HUES64 (cell line): ENCODE results near the gene CNDP2.
A peak's percentile ranks its signal among the peaks of the same experiment; 100 is the strongest.

Experiments
- H3K27ac ChIP-seq: 2 replicates; pipeline ENCODE4 v1.7.0; 2013; ENCODE audit warnings: low read depth, low read length, inconsistent platforms
- H3K27me3 ChIP-seq: 2 replicates; pipeline ENCODE4 v1.6.1; 2013; ENCODE audit warnings: mild to moderate bottlenecking, low read length; ENCODE audit not compliant: insufficient read depth
- H3K36me3 ChIP-seq: 2 replicates; pipeline ENCODE4 v1.6.1; 2013; ENCODE audit warnings: mild to moderate bottlenecking, low read length; ENCODE audit not compliant: insufficient read depth
- H3K4me1 ChIP-seq: 2 replicates; pipeline ENCODE4 v1.6.1; 2013; ENCODE audit warnings: mild to moderate bottlenecking, low read length, moderate library complexity; ENCODE audit not compliant: insufficient read depth
- H3K4me3 ChIP-seq: 2 replicates; pipeline ENCODE4 v1.5.1; 2013; ENCODE audit warnings: mild to moderate bottlenecking, low read length, moderate library complexity
- H3K9ac ChIP-seq: 2 replicates; pipeline ENCODE4 v1.6.1; 2013; ENCODE audit warnings: mild to moderate bottlenecking, low read depth, low read length
- H3K9me3 ChIP-seq: 2 replicates; pipeline ENCODE4 v1.6.1; 2013; ENCODE audit warnings: low read depth, low read length; ENCODE audit not compliant: insufficient read depth
- WGBS: fragments of 150-250, 120-280 bp; methylation state at CpG from one replicate; pipeline ENCODE4 v1.1.7; 2013; ENCODE audit warnings: missing lambda C conversion rate; 5-methylcytosine and 5-hydroxymethylcytosine counted together

CNDP2 gene

GRCh38 chr18:74501386-74501785 lies 5.2 kb downstream of the CNDP2 start:
- Histone ChIP-seq H3K27me3 (no peaks in the 10 kb centered on the region), H3K36me3 (peaks cover 70% of the 10 kb centered on the region), H3K27ac (no peak overlapping the region; the same call in 1 of the 2 replicates), H3K9ac (no peak overlapping the region), H3K4me1 (peaks cover 25% of the 10 kb centered on the region), H3K9me3 (no peaks in the 10 kb centered on the region), H3K4me3 (no peak overlapping the region)
- WGBS: 90% methylated on average over 4 of the region's 4 CpGs

GRCh38 chr18:74503137-74503536 lies 7.0 kb downstream of the CNDP2 start:
- no peak overlapping the region for H3K9ac ChIP-seq
- no peak overlapping the region for H3K4me3 ChIP-seq
- peaks cover 19% of the 10 kb centered on the region; the same call in 1 of the 2 replicates for H3K4me1 ChIP-seq
- H3K9me3 ChIP-seq: no peaks in the 10 kb centered on the region
- WGBS: 97% methylated on average over 4 of the region's 4 CpGs
- no peaks in the 10 kb centered on the region for H3K27me3 ChIP-seq
- H3K27ac ChIP-seq: no peak overlapping the region
- peaks cover 86% of the 10 kb centered on the region for H3K36me3 ChIP-seq

GRCh38 chr18:74505776-74506175 lies 9.6 kb downstream of the CNDP2 start:
- Histone ChIP-seq H3K4me1 (no peaks in the 10 kb centered on the region), H3K36me3 (peaks cover 94% of the 10 kb centered on the region), H3K9me3 (no peaks in the 10 kb centered on the region), H3K9ac (peak overlapping the region; percentile 14; the same call in 1 of the 2 replicates), H3K4me3 (no peak overlapping the region), H3K27ac (no peak overlapping the region), H3K27me3 (no peaks in the 10 kb centered on the region)
- WGBS: 95% methylated on average over 15 of the region's 16 CpGs

- no peaks in the 10 kb centered on the region for H3K4me1 ChIP-seq
- H3K27me3 ChIP-seq: no peaks in the 10 kb centered on the region
- no peak overlapping the region; the same call in 1 of the 2 replicates for H3K27ac ChIP-seq
- WGBS: 83% methylated on average over 11 of the region's 11 CpGs
- H3K9me3 ChIP-seq: no peaks in the 10 kb centered on the region
- H3K36me3 ChIP-seq: peaks cover 92% of the 10 kb centered on the region
- no peak overlapping the region for H3K4me3 ChIP-seq
- no peak overlapping the region for H3K9ac ChIP-seq
These were observed 10.4 kb downstream of the CNDP2 start for GRCh38 chr18:74506448-74507084.

GRCh38 chr18:74507097-74507881 lies 11.1 kb downstream of the CNDP2 start:
- no peak overlapping the region for H3K9ac ChIP-seq
- no peaks in the 10 kb centered on the region for H3K27me3 ChIP-seq
- H3K36me3 ChIP-seq: peaks cover 93% of the 10 kb centered on the region
- no peak overlapping the region for H3K4me3 ChIP-seq
- 93% methylated on average over 23 of the region's 23 CpGs for WGBS
- no peaks in the 10 kb centered on the region for H3K4me1 ChIP-seq
- H3K9me3 ChIP-seq: no peaks in the 10 kb centered on the region
- H3K27ac ChIP-seq: no peak overlapping the region

- H3K4me1 ChIP-seq: no peaks in the 10 kb centered on the region
- peaks cover 93% of the 10 kb centered on the region for H3K36me3 ChIP-seq
- no peak overlapping the region for H3K9ac ChIP-seq
- H3K27me3 ChIP-seq: no peaks in the 10 kb centered on the region
- no peak overlapping the region for H3K4me3 ChIP-seq
- 90% methylated on average over 14 of the region's 14 CpGs for WGBS
- H3K9me3 ChIP-seq: no peaks in the 10 kb centered on the region
- H3K27ac ChIP-seq: no peak overlapping the region
These were observed 11.8 kb downstream of the CNDP2 start for GRCh38 chr18:74507927-74508326.

GRCh38 chr18:74508366-74508765 lies 12.2 kb downstream of the CNDP2 start:
- Histone ChIP-seq H3K9me3 (no peaks in the 10 kb centered on the region), H3K9ac (no peak overlapping the region), H3K4me3 (no peak overlapping the region), H3K27me3 (no peaks in the 10 kb centered on the region), H3K27ac (no peak overlapping the region), H3K4me1 (no peaks in the 10 kb centered on the region), H3K36me3 (peaks cover 93% of the 10 kb centered on the region)
- WGBS: 80% methylated on average over 9 of the region's 9 CpGs

- Histone ChIP-seq H3K27me3 (no peaks in the 10 kb centered on the region), H3K4me1 (no peaks in the 10 kb centered on the region), H3K9ac (no peak overlapping the region), H3K36me3 (peaks cover 95% of the 10 kb centered on the region), H3K27ac (no peak overlapping the region), H3K4me3 (no peak overlapping the region), H3K9me3 (no peaks in the 10 kb centered on the region)
- 87% methylated on average over 11 of the region's 11 CpGs for WGBS
These were observed 12.7 kb downstream of the CNDP2 start for GRCh38 chr18:74508821-74509225.

- Histone ChIP-seq H3K27ac (no peak overlapping the region), H3K4me3 (no peak overlapping the region), H3K9ac (no peak overlapping the region), H3K9me3 (no peaks in the 10 kb centered on the region), H3K4me1 (no peaks in the 10 kb centered on the region), H3K36me3 (peaks cover 94% of the 10 kb centered on the region), H3K27me3 (no peaks in the 10 kb centered on the region)
- 96% methylated on average over 29 of the region's 29 CpGs for WGBS
These were observed 13.9 kb downstream of the CNDP2 start for GRCh38 chr18:74509856-74510769.

- H3K4me1 ChIP-seq: no peaks in the 10 kb centered on the region
- no peak overlapping the region for H3K4me3 ChIP-seq
- H3K27me3 ChIP-seq: no peaks in the 10 kb centered on the region
- 95% methylated on average over 12 of the region's 12 CpGs for WGBS
- no peak overlapping the region for H3K27ac ChIP-seq
- H3K9me3 ChIP-seq: no peaks in the 10 kb centered on the region
- H3K36me3 ChIP-seq: peaks cover 95% of the 10 kb centered on the region
- no peak overlapping the region for H3K9ac ChIP-seq
These were observed 14.6 kb downstream of the CNDP2 start for GRCh38 chr18:74510770-74511095.

- Histone ChIP-seq H3K27me3 (no peaks in the 10 kb centered on the region), H3K36me3 (peaks cover 95% of the 10 kb centered on the region), H3K4me3 (no peak overlapping the region), H3K4me1 (no peaks in the 10 kb centered on the region), H3K9me3 (no peaks in the 10 kb centered on the region), H3K9ac (no peak overlapping the region), H3K27ac (no peak overlapping the region)
- WGBS: 96% methylated on average over 7 of the region's 7 CpGs
These were observed 15.7 kb downstream of the CNDP2 start for GRCh38 chr18:74511823-74512222.
